GM23338 (cell line): ENCODE measurements around the gene GRK5.

Experiments used
- CTCF ChIP-seq, 2 experiments: fragments of 200-600 bp in 1 of 2; sonication (generic) in 1 of 2; conservative IDR thresholded peaks; 2 replicates each; pipeline versions ENCODE4 v1.5.1 to v1.6.1; 2016 to 2017; ENCODE audit warnings: antibody characterized with exemption in 2 of 2, low read depth in 2 of 2, mild to moderate bottlenecking in 2 of 2, moderate library complexity in 1 of 2
- ETS1 ChIP-seq: IDR thresholded peaks from 2 replicates; pipeline ENCODE4 v1.6.1; 2016; ENCODE audit warnings: antibody characterized with exemption
- EZH2 ChIP-seq: fragments of 200-600 bp; sonication (generic); IDR thresholded peaks from one replicate; pipeline ENCODE4 v1.8.0; 2017; ENCODE audit warnings: antibody characterized with exemption, mild to moderate bottlenecking, low read depth; ENCODE audit not compliant: unreplicated experiment
- EZH2phosphoT487 ChIP-seq: fragments of 200-600 bp; sonication (generic); IDR thresholded peaks from one replicate; pipeline ENCODE4 v1.8.1; 2018; ENCODE audit warnings: antibody characterized with exemption; ENCODE audit not compliant: unreplicated experiment
- JUNB ChIP-seq: IDR thresholded peaks from one replicate; pipeline ENCODE4 v1.6.1; 2016; ENCODE audit warnings: antibody characterized with exemption; ENCODE audit not compliant: unreplicated experiment
- POLR2AphosphoS5 ChIP-seq: IDR thresholded peaks from 2 replicates; pipeline ENCODE4 v1.6.1; 2016; ENCODE audit warnings: antibody characterized with exemption, low read depth
- ZNF114 ChIP-seq: fragments of 250-450 bp; sonication (Bioruptor Pico); IDR thresholded peaks from 2 replicates; pipeline ENCODE4 v1.5.0; 2020; ENCODE audit warnings: mild to moderate bottlenecking, moderate library complexity
- ZNF331 ChIP-seq: fragments of 250-450 bp; sonication (Bioruptor Pico); IDR thresholded peaks from 2 replicates; pipeline ENCODE4 v1.5.0; 2020; ENCODE audit warnings: low read depth, mild to moderate bottlenecking, moderate library complexity
- TF ChIP-seq, protein P1 (sequence below): IDR thresholded peaks from one replicate; pipeline ENCODE4 v1.6.1; 2018; ENCODE audit warnings: antibody characterized with exemption; ENCODE audit not compliant: unreplicated experiment

DNA sequence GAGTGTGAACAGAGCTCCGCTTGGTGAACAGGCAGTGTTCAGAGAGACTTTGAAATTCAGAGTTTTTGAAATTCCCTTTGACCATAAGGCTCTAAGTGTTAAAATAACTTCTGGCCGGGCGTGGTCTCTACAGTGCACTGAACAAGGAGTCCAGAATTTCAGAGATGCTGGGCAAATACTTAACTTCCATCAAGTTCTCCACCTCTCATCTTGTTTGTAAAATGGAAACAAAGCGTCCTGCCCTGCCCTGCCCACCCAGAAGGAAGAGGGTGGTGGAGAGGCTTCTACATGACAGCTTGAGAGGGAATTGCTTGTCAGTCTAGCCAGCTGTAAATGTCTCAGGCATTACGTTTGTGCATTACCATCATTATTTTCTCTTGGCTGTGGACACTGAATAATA, 232.6 kb downstream of the GRK5 start:
- TF ChIP-seq CTCF (conservative IDR thresholded peaks at IDR 0.05; ENCODE audit: low read depth in 2 of 2) (no peak), ETS1 (no peak), ZNF114 (CRISPR knock-in tag) (no peak), POLR2AphosphoS5 (no peak), EZH2 (no peak), EZH2phosphoT487 (no peak), JUNB (no peak), ZNF331 (CRISPR knock-in tag) (no peak)
- TF ChIP-seq, protein P1, sequence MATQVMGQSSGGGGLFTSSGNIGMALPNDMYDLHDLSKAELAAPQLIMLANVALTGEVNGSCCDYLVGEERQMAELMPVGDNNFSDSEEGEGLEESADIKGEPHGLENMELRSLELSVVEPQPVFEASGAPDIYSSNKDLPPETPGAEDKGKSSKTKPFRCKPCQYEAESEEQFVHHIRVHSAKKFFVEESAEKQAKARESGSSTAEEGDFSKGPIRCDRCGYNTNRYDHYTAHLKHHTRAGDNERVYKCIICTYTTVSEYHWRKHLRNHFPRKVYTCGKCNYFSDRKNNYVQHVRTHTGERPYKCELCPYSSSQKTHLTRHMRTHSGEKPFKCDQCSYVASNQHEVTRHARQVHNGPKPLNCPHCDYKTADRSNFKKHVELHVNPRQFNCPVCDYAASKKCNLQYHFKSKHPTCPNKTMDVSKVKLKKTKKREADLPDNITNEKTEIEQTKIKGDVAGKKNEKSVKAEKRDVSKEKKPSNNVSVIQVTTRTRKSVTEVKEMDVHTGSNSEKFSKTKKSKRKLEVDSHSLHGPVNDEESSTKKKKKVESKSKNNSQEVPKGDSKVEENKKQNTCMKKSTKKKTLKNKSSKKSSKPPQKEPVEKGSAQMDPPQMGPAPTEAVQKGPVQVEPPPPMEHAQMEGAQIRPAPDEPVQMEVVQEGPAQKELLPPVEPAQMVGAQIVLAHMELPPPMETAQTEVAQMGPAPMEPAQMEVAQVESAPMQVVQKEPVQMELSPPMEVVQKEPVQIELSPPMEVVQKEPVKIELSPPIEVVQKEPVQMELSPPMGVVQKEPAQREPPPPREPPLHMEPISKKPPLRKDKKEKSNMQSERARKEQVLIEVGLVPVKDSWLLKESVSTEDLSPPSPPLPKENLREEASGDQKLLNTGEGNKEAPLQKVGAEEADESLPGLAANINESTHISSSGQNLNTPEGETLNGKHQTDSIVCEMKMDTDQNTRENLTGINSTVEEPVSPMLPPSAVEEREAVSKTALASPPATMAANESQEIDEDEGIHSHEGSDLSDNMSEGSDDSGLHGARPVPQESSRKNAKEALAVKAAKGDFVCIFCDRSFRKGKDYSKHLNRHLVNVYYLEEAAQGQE, result no peak
